GM21619 (cell line): ENCODE measurements around the gene EDEM2.
"Not testable (repeated sequence)": the region's sequence is repeated elsewhere in the genome, so short reads cannot be mapped to it uniquely, and the experiment has no call there.

Experiments used
- ATAC-seq: cut with Tn5 transposase; IDR thresholded peaks from one replicate; pipeline ENCODE4 v1.9.1; 2021; ENCODE audit not compliant: unreplicated experiment

The EDEM2 gene

GRCh38 chr20:35088231-35089145, 58.6 kb downstream of the EDEM2 start:
- no peak for ATAC-seq

DNA sequence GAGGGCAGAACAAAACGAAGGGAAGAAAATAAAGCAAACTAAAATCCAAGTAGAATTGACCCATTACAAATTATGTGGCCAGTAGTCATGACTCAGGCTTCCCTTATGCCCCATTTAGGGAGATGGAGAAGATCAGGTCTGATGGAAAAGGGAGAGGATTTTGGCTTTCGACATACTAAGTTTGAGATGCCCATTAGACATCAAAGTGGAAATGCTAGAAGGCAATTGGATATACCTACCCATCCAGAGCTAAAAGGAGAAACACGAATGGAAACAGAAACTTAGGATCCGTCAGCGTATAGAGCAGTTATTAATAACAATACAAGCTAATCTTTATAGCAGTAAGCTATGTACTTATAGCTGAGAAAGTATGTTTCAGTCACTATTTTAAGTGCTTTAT, 59.3 kb downstream of the EDEM2 start:
- ATAC-seq: no peak

- ATAC-seq: no peak
These were observed 59.8 kb downstream of the EDEM2 start for GRCh38 chr20:35087355-35087754.

DNA sequence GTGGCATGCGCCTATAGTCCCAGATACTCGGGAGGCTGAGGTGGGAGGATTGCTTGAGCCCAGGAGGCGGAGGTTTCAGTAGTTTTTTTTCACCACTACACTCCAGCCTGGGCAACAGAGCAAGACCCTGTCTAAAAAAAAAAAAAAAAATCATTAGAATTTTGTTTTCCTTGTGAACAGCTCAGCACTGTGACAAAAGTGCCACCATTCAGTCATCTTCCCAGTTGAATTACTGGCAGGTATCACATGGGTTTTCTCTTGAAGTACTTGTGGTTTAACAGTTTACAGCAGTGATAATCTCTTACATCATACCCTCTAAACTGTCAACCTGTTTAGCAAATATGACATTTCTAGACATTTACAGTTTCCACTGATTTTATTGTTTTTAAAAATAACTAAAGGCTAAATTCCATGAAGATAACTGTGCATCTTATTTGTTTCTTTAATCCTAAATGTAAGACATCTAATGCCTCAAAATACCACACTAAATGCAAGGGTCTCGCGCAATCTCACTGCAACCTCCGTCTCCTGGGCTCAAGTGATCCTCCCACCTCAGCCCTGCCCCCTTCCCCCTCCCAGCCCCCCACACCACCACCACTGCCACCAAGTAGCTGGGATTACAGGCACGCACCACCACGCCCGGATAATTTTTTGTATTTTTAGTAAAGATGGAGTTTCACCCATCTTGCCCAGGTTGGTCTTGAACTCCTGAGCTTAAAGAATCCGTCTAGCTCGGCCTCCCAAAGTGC, 61.5 kb downstream of the EDEM2 start:
- ATAC-seq: no peak

DNA sequence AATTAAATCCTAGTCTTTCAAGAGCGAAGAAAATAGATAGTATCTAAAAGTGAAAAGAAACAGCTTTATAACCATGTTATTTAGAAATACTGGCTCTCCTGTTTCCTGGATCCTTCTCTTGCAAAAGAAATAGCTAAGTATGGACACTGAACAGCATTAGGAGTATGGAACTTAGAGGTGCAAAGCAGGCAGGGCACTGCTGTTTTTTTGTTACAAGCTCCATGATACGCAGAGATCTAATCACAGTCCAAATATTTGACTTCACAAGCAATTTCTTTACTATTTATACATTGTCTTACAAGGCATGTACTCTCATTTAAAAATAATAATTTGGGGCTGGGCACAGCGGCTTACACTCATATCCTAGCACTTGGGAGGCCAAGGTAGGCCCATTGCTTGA, 62.1 kb downstream of the EDEM2 start:
- no peak for ATAC-seq

DNA sequence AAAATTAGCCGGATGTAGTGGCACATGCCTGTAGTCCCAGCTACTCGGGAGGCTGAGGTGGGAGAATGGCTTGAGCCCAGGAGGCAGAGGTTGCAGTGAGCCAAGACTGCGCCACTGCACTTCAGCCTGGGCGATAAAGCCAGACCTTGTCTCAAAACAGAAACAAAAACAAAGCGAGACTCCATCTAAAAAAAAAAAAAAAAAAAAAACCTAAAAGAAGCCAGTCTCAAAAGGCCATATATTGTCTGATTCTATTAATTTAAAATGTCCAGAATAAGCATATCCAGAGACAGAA, 66.8 kb downstream of the EDEM2 start:
- ATAC-seq: not testable (repeated sequence)

GRCh38 chr20:35079472-35080347, 67.4 kb downstream of the EDEM2 start:
- ATAC-seq: no peak

DNA sequence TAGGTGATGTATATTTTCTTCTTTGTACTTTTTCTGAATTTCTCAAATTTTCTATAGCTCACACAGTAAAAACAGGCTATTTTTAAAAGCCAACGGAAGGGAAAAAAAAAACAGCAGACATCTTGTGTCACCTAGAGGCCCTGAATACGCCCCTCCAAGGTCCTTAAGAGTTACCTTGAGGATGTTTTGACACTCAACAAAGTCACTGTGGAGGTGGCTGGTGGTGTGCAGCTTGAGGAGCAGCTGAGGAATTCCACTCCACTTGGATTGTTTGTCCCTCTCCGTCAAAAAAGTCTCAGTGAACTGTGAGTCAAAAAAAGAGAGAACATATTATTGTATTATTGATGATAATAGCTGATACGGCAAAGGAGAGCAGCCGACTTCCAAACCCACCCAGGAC, 69.3 kb downstream of the EDEM2 start:
- ATAC-seq: no peak

DNA sequence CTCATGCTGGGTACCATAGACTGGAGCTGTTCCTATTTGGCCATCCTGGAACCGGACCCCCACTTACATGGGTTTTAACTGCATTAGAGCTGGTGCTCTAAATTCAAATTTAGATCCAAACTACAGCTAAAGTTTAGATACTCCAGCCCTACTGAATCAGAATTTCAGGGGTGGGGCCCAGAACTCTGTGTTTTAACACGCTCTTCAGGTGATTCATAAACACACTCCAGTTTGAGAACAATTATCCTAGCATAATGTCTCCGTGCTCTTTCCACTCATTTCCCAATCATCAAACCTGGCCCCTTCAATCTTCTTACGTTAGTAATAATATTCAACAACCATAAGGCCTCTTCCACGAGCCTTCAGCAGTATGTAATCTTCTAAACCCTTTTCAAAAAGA, 69.8 kb downstream of the EDEM2 start:
- ATAC-seq: no peak

GRCh38 chr20:35071436-35072153, 75.5 kb downstream of the EDEM2 start:
- ATAC-seq: not testable (repeated sequence)

- ATAC-seq: no peak
These were observed 80.9 kb downstream of the EDEM2 start for GRCh38 chr20:35066194-35066593.
